WTC11 (cell line): ENCODE data around the gene RPL13A. TPM values are rescaled to one million over a fixed set of nuclear protein-coding genes. Genes with fewer than 3 reads are reported as not detected.

Experiments used
- ATAC-seq: fragments of 200-7000 bp; cut with Tn5 transposase; 2 replicates; pipeline ENCODE4 v1.10.0; 2021; ENCODE audit warnings: mild to moderate bottlenecking, moderate library complexity
- CTCF ChIA-PET: fragments of 300-600 bp; sonication (Branson Sonifier 250); formaldehyde crosslinking; loops from one replicate; lab custom pipeline; 2021; ENCODE audit warnings: antibody characterized with exemption; lab: Charles Lee
- POLR2A ChIA-PET: fragments of 350-600 bp; sonication (Branson Sonifier 250); formaldehyde crosslinking; loops from one replicate; lab custom pipeline; 2021; ENCODE audit warnings: antibody characterized with exemption; lab: Charles Lee
- DNase-seq: peaks from one replicate; pipeline ENCODE4 v3.0.0; 2021; ENCODE audit warnings: low spot score
- H3K27ac Mint-ChIP-seq: 2 replicates; pipeline ENCODE4 v1.8.0; 2021; ENCODE audit warnings: mixed read lengths
- H3K27me3 Mint-ChIP-seq: 2 replicates; pipeline ENCODE4 v1.8.0; 2021; ENCODE audit warnings: low read depth, mild to moderate bottlenecking, moderate library complexity, mixed read lengths
- H3K36me3 Mint-ChIP-seq: 2 replicates; pipeline ENCODE4 v1.8.0; 2021; ENCODE audit warnings: mixed read lengths
- H3K4me1 Mint-ChIP-seq: 2 replicates; pipeline ENCODE4 v1.8.0; 2022; ENCODE audit warnings: mixed read lengths
- H3K4me3 Mint-ChIP-seq: 2 replicates; pipeline ENCODE4 v1.8.0; 2021; ENCODE audit warnings: mild to moderate bottlenecking, moderate library complexity, mixed read lengths
- H3K9me3 Mint-ChIP-seq: 2 replicates; pipeline ENCODE4 v1.8.0; 2021; ENCODE audit warnings: mixed read lengths
- CBFB ChIP-seq: sonication (generic); formaldehyde crosslinking; IDR thresholded peaks from 2 replicates; pipeline ENCODE4 v1.8.1; 2022; ENCODE audit warnings: mild to moderate bottlenecking, low read depth, missing genetic modification reagents
- FOXJ3 ChIP-seq: sonication (generic); formaldehyde crosslinking; IDR thresholded peaks from 2 replicates; pipeline ENCODE4 v1.9.0; 2021; ENCODE audit warnings: missing genetic modification reagents, mild to moderate bottlenecking, borderline replicate concordance
- GABPB1 ChIP-seq: sonication (generic); formaldehyde crosslinking; IDR thresholded peaks from 2 replicates; pipeline ENCODE4 v1.8.1; 2023; ENCODE audit warnings: mild to moderate bottlenecking, missing genetic modification reagents
- KAT7 ChIP-seq: sonication (generic); formaldehyde crosslinking; IDR thresholded peaks from 2 replicates; pipeline ENCODE4 v1.8.1; 2023; ENCODE audit warnings: missing genetic modification reagents, mild to moderate bottlenecking, borderline replicate concordance
- MXD4 ChIP-seq: fragments of 250-450 bp; sonication (Bioruptor Pico); IDR thresholded peaks from 2 replicates; pipeline ENCODE4 v1.8.0; 2021; ENCODE audit warnings: mild to moderate bottlenecking, moderate library complexity, borderline replicate concordance
- OVOL2 ChIP-seq: fragments of 250-450 bp; sonication (Bioruptor Pico); IDR thresholded peaks from 2 replicates; pipeline ENCODE4 v1.9.0; 2021; ENCODE audit warnings: mild to moderate bottlenecking, borderline replicate concordance
- PRRX2 ChIP-seq: fragments of 250-450 bp; sonication (Bioruptor Pico); IDR thresholded peaks from 2 replicates; pipeline ENCODE4 v1.8.0; 2021; ENCODE audit warnings: mild to moderate bottlenecking
- RELA ChIP-seq: sonication (generic); formaldehyde crosslinking; IDR thresholded peaks from 2 replicates; pipeline ENCODE4 v1.8.1; 2022; ENCODE audit warnings: missing genetic modification reagents, mild to moderate bottlenecking, borderline replicate concordance
- SMAD4 ChIP-seq: sonication (generic); formaldehyde crosslinking; IDR thresholded peaks from 2 replicates; pipeline ENCODE4 v1.8.0; 2022; ENCODE audit warnings: mild to moderate bottlenecking, missing genetic modification reagents
- TEAD1 ChIP-seq: sonication (generic); formaldehyde crosslinking; IDR thresholded peaks from 2 replicates; pipeline ENCODE4 v1.8.0; 2022; ENCODE audit warnings: mild to moderate bottlenecking, missing genetic modification reagents
- ZBTB21 ChIP-seq: sonication (generic); formaldehyde crosslinking; IDR thresholded peaks from 2 replicates; pipeline ENCODE4 v1.8.1; 2023; ENCODE audit warnings: mild to moderate bottlenecking, missing genetic modification reagents, borderline replicate concordance
- ZNF121 ChIP-seq: sonication (generic); formaldehyde crosslinking; IDR thresholded peaks from 2 replicates; pipeline ENCODE4 v1.8.0; 2023; ENCODE audit warnings: missing genetic modification reagents
- total RNA-seq: library from RNA; stranded (reverse); gene quantifications from 3 replicates; pipeline ENCODE4 v1.2.3, GENCODE V29; 2021
- TF ChIP-seq, protein P1 (sequence below): sonication (generic); formaldehyde crosslinking; IDR thresholded peaks from 2 replicates; pipeline ENCODE4 v1.8.1; 2023; ENCODE audit warnings: mild to moderate bottlenecking, missing genetic modification reagents
- TF ChIP-seq, protein P2 (sequence below): sonication (generic); formaldehyde crosslinking; IDR thresholded peaks from 2 replicates; pipeline ENCODE4 v1.8.1; 2023; ENCODE audit warnings: mild to moderate bottlenecking, moderate library complexity, missing genetic modification reagents
- TF ChIP-seq, protein P3 (sequence below): sonication (generic); formaldehyde crosslinking; IDR thresholded peaks from 2 replicates; pipeline ENCODE4 v1.8.1; 2023; ENCODE audit warnings: mild to moderate bottlenecking, missing genetic modification reagents
- TF ChIP-seq, protein P4 (sequence below): sonication (generic); formaldehyde crosslinking; IDR thresholded peaks from 2 replicates; pipeline ENCODE4 v1.8.0; 2023; ENCODE audit warnings: missing genetic modification reagents
- TF ChIP-seq, protein P5 (sequence below): sonication (generic); formaldehyde crosslinking; IDR thresholded peaks from 2 replicates; pipeline ENCODE4 v1.8.1; 2023; ENCODE audit warnings: mild to moderate bottlenecking, missing genetic modification reagents, borderline replicate concordance
- TF ChIP-seq, protein P6 (sequence below): sonication (generic); formaldehyde crosslinking; IDR thresholded peaks from 2 replicates; pipeline ENCODE4 v1.8.1; 2022; ENCODE audit warnings: missing genetic modification reagents, borderline replicate concordance
- TF ChIP-seq, protein P7 (sequence below): sonication (generic); formaldehyde crosslinking; IDR thresholded peaks from 2 replicates; pipeline ENCODE4 v1.8.0; 2022; ENCODE audit warnings: mild to moderate bottlenecking, missing genetic modification reagents
- TF ChIP-seq, protein P8 (sequence below): fragments of 250-450 bp; sonication (Bioruptor Pico); IDR thresholded peaks from 2 replicates; pipeline ENCODE4 v1.9.0; 2021; ENCODE audit warnings: moderate library complexity, mild to moderate bottlenecking, inconsistent platforms, borderline replicate concordance

The RPL13A gene
- total RNA-seq, 1 experiment from 2014 or later = 3,861 TPM

DNA sequence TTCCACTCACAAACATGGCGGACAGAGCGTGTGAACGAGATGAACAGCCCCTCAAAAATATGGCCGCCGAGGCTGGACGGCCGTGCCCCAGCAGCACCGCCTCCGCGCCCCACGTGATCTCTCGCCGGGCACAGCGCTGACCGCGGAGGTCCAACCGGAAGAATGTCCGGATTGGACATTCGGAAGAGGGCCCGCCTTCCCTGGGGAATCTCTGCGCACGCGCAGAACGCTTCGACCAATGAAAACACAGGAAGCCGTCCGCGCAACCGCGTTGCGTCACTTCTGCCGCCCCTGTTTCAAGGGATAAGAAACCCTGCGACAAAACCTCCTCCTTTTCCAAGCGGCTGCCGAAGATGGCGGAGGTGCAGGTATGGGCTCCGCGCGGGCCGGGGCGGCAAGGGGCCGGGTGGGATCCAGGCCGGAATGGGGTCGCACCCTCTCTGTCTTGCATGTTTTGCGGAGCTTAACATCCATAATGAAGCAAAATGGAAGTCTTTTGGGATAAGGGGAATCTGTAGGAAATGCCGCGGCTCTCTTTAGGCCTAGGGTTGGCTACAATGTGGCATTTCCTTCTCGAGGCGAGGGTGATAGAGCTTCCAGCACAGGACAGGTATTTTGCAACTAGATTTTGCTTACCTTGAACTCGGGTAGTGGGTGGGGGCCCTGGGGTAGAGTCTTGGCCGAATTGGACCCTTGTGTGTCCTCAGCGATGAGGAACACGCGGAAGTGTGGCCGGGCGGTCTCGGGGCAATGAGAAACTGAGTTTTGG is at the start of gene RPL13A (continued):
- TF ChIP-seq, protein P1, sequence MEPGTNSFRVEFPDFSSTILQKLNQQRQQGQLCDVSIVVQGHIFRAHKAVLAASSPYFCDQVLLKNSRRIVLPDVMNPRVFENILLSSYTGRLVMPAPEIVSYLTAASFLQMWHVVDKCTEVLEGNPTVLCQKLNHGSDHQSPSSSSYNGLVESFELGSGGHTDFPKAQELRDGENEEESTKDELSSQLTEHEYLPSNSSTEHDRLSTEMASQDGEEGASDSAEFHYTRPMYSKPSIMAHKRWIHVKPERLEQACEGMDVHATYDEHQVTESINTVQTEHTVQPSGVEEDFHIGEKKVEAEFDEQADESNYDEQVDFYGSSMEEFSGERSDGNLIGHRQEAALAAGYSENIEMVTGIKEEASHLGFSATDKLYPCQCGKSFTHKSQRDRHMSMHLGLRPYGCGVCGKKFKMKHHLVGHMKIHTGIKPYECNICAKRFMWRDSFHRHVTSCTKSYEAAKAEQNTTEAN (CRISPR knock-in tag) = peak; percentile 67; the same call in 1 of the 2 replicates
- TF ChIP-seq FOXJ3 (CRISPR knock-in tag) (no peak), KAT7 (CRISPR knock-in tag) (no peak; the same call in 1 of the 2 replicates)
- TF ChIP-seq, protein P2, sequence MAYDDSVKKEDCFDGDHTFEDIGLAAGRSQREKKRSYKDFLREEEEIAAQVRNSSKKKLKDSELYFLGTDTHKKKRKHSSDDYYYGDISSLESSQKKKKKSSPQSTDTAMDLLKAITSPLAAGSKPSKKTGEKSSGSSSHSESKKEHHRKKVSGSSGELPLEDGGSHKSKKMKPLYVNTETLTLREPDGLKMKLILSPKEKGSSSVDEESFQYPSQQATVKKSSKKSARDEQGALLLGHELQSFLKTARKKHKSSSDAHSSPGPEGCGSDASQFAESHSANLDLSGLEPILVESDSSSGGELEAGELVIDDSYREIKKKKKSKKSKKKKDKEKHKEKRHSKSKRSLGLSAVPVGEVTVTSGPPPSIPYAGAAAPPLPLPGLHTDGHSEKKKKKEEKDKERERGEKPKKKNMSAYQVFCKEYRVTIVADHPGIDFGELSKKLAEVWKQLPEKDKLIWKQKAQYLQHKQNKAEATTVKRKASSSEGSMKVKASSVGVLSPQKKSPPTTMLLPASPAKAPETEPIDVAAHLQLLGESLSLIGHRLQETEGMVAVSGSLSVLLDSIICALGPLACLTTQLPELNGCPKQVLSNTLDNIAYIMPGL = 0 out of 2 replicates have a peak, but pooled peaks have one; percentile 31

DNA sequence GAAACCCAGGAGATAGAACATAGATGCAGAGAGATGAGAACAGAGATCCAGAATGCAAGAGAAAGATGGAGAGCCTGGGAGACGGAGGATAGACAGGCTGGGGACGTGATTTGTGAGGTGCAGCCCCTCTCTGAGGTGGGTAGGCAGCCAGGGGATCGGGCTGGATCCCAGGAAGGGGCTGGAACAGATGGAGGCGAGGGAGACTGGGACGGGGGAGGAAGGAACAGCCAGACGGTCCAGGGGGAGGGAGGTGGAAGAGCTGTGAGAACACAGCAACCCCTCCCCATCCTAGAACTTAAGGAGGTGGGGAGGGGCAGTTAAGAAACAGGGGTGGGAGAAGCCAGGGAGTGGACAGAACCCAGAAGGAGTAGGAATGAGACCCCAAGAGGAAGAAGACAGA is 49.1 kb upstream of the RPL13A start:
- no peak for DNase-seq
- Mint-ChIP-seq H3K4me3 (no peak overlapping the region), H3K4me1 (peaks cover 37% of the 10 kb centered on the region), H3K27ac (no peak overlapping the region), H3K36me3 (no peaks in the 10 kb centered on the region), H3K27me3 (peaks cover 91% of the 10 kb centered on the region), H3K9me3 (peaks cover 7% of the 10 kb centered on the region)
- CTCF ChIA-PET = no interaction called here
- POLR2A ChIA-PET = no interaction called here
- no peak for ATAC-seq
- TF ChIP-seq, protein P1 (CRISPR knock-in tag) = no peak
- TF ChIP-seq ZBTB21 (no peak), ZNF121 (CRISPR knock-in tag) (no peak), CBFB (CRISPR knock-in tag) (no peak), GABPB1 (CRISPR knock-in tag) (no peak), TEAD1 (CRISPR knock-in tag) (no peak), PRRX2 (no peak), OVOL2 (no peak), SMAD4 (no peak), MXD4 (CRISPR knock-in tag) (no peak), RELA (CRISPR knock-in tag) (no peak)
- TF ChIP-seq, protein P3, sequence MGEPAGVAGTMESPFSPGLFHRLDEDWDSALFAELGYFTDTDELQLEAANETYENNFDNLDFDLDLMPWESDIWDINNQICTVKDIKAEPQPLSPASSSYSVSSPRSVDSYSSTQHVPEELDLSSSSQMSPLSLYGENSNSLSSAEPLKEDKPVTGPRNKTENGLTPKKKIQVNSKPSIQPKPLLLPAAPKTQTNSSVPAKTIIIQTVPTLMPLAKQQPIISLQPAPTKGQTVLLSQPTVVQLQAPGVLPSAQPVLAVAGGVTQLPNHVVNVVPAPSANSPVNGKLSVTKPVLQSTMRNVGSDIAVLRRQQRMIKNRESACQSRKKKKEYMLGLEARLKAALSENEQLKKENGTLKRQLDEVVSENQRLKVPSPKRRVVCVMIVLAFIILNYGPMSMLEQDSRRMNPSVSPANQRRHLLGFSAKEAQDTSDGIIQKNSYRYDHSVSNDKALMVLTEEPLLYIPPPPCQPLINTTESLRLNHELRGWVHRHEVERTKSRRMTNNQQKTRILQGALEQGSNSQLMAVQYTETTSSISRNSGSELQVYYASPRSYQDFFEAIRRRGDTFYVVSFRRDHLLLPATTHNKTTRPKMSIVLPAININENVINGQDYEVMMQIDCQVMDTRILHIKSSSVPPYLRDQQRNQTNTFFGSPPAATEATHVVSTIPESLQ (CRISPR knock-in tag) = no peak
- TF ChIP-seq, protein P4, sequence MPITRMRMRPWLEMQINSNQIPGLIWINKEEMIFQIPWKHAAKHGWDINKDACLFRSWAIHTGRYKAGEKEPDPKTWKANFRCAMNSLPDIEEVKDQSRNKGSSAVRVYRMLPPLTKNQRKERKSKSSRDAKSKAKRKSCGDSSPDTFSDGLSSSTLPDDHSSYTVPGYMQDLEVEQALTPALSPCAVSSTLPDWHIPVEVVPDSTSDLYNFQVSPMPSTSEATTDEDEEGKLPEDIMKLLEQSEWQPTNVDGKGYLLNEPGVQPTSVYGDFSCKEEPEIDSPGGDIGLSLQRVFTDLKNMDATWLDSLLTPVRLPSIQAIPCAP (CRISPR knock-in tag) = no peak
- TF ChIP-seq, protein P5, sequence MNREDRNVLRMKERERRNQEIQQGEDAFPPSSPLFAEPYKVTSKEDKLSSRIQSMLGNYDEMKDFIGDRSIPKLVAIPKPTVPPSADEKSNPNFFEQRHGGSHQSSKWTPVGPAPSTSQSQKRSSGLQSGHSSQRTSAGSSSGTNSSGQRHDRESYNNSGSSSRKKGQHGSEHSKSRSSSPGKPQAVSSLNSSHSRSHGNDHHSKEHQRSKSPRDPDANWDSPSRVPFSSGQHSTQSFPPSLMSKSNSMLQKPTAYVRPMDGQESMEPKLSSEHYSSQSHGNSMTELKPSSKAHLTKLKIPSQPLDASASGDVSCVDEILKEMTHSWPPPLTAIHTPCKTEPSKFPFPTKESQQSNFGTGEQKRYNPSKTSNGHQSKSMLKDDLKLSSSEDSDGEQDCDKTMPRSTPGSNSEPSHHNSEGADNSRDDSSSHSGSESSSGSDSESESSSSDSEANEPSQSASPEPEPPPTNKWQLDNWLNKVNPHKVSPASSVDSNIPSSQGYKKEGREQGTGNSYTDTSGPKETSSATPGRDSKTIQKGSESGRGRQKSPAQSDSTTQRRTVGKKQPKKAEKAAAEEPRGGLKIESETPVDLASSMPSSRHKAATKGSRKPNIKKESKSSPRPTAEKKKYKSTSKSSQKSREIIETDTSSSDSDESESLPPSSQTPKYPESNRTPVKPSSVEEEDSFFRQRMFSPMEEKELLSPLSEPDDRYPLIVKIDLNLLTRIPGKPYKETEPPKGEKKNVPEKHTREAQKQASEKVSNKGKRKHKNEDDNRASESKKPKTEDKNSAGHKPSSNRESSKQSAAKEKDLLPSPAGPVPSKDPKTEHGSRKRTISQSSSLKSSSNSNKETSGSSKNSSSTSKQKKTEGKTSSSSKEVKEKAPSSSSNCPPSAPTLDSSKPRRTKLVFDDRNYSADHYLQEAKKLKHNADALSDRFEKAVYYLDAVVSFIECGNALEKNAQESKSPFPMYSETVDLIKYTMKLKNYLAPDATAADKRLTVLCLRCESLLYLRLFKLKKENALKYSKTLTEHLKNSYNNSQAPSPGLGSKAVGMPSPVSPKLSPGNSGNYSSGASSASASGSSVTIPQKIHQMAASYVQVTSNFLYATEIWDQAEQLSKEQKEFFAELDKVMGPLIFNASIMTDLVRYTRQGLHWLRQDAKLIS = no peak
- TF ChIP-seq, protein P6, sequence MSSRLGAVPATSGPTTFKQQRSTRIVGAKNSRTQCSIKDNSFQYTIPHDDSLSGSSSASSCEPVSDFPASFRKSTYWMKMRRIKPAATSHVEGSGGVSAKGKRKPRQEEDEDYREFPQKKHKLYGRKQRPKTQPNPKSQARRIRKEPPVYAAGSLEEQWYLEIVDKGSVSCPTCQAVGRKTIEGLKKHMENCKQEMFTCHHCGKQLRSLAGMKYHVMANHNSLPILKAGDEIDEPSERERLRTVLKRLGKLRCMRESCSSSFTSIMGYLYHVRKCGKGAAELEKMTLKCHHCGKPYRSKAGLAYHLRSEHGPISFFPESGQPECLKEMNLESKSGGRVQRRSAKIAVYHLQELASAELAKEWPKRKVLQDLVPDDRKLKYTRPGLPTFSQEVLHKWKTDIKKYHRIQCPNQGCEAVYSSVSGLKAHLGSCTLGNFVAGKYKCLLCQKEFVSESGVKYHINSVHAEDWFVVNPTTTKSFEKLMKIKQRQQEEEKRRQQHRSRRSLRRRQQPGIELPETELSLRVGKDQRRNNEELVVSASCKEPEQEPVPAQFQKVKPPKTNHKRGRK (CRISPR knock-in tag) = no peak
- TF ChIP-seq, protein P7, sequence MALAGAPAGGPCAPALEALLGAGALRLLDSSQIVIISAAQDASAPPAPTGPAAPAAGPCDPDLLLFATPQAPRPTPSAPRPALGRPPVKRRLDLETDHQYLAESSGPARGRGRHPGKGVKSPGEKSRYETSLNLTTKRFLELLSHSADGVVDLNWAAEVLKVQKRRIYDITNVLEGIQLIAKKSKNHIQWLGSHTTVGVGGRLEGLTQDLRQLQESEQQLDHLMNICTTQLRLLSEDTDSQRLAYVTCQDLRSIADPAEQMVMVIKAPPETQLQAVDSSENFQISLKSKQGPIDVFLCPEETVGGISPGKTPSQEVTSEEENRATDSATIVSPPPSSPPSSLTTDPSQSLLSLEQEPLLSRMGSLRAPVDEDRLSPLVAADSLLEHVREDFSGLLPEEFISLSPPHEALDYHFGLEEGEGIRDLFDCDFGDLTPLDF (CRISPR knock-in tag) = no peak
- TF ChIP-seq, protein P8, sequence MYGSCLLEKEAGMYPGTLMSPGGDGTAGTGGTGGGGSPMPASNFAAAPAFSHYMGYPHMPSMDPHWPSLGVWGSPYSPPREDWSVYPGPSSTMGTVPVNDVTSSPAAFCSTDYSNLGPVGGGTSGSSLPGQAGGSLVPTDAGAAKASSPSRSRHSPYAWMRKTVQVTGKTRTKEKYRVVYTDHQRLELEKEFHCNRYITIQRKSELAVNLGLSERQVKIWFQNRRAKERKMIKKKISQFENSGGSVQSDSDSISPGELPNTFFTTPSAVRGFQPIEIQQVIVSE = no peak
